Astrocyte (in vitro differentiated cells and primary cell): ENCODE data around the gene PRSS12. TPM values are rescaled to one million over a fixed set of nuclear protein-coding genes. Genes with fewer than 3 reads are reported as not detected.

Source experiments
- DNase-seq: peaks from one replicate; pipeline ENCODE4 v3.0.0-alpha.2; 2010; ENCODE audit warnings: low read depth
- FAIRE-seq: peaks from 2 replicates; lab custom pipeline; 2011; peaks lifted over from hg19 to GRCh38; lab: Jason Lieb, UNC
- H2AFZ ChIP-seq: 2 replicates; pipeline ENCODE4 v1.6.0; 2012; ENCODE audit warnings: low read depth, low read length, inconsistent platforms
- H3K27ac ChIP-seq: 2 replicates; pipeline ENCODE4 v1.5.1; 2011; ENCODE audit warnings: low read depth, low read length, inconsistent platforms
- H3K27me3 ChIP-seq: 2 replicates; pipeline ENCODE4 v1.6.0; 2011; ENCODE audit warnings: low read length, inconsistent platforms; ENCODE audit not compliant: insufficient read depth
- H3K36me3 ChIP-seq: 2 replicates; pipeline ENCODE4 v1.5.1; 2011; ENCODE audit warnings: low read length, inconsistent platforms; ENCODE audit not compliant: insufficient read depth
- H3K4me1 ChIP-seq: 2 replicates; pipeline ENCODE4 v1.5.1; 2011; ENCODE audit warnings: low read length, inconsistent platforms; ENCODE audit not compliant: insufficient read depth
- H3K4me2 ChIP-seq: 2 replicates; pipeline ENCODE4 v1.6.0; 2012; ENCODE audit warnings: low read length, inconsistent platforms
- H3K4me3 ChIP-seq: 2 replicates; pipeline ENCODE4 v1.5.1; 2011; ENCODE audit warnings: low read depth, mild to moderate bottlenecking, low read length, inconsistent platforms; ENCODE audit not compliant: insufficient read depth
- H3K79me2 ChIP-seq: 2 replicates; pipeline ENCODE4 v1.6.0; 2012; ENCODE audit warnings: mild to moderate bottlenecking, low read length, inconsistent platforms; ENCODE audit not compliant: insufficient read depth
- H3K9ac ChIP-seq: 2 replicates; pipeline ENCODE4 v1.6.0; 2012; ENCODE audit warnings: mild to moderate bottlenecking, low read length, inconsistent platforms
- H3K9me3 ChIP-seq: 2 replicates; pipeline ENCODE4 v1.5.1; 2012; ENCODE audit warnings: low read depth, mild to moderate bottlenecking, low read length, inconsistent platforms; ENCODE audit not compliant: insufficient read depth
- H4K20me1 ChIP-seq: 2 replicates; pipeline ENCODE4 v1.6.0; 2012; ENCODE audit warnings: low read length, inconsistent platforms; ENCODE audit not compliant: insufficient read depth
- H3K27ac Mint-ChIP-seq: one replicate; pipeline ENCODE4 v1.8.0; 2021; ENCODE audit warnings: mild to moderate bottlenecking, mixed read lengths; ENCODE audit not compliant: unreplicated experiment
- H3K27me3 Mint-ChIP-seq: one replicate; pipeline ENCODE4 v1.8.0; 2021; ENCODE audit warnings: low read depth, mixed read lengths; ENCODE audit not compliant: unreplicated experiment
- H3K36me3 Mint-ChIP-seq: one replicate; pipeline ENCODE4 v1.8.0; 2021; ENCODE audit warnings: low read depth, mixed read lengths; ENCODE audit not compliant: unreplicated experiment
- H3K4me1 Mint-ChIP-seq: one replicate; pipeline ENCODE4 v1.8.0; 2021; ENCODE audit warnings: low read depth, mixed read lengths; ENCODE audit not compliant: unreplicated experiment
- H3K4me3 Mint-ChIP-seq: one replicate; pipeline ENCODE4 v1.8.0; 2021; ENCODE audit warnings: mild to moderate bottlenecking, moderate library complexity, mixed read lengths; ENCODE audit not compliant: unreplicated experiment
- H3K9me3 Mint-ChIP-seq: one replicate; pipeline ENCODE4 v1.8.0; 2021; ENCODE audit warnings: mild to moderate bottlenecking, mixed read lengths; ENCODE audit not compliant: unreplicated experiment
- CTCF ChIP-seq: IDR thresholded peaks from 2 replicates; pipeline ENCODE4 v1.5.1; 2011; ENCODE audit warnings: low read depth, mild to moderate bottlenecking, inconsistent platforms, low read length, moderate library complexity; ENCODE audit not compliant: insufficient read depth
- EZH2 ChIP-seq: IDR thresholded peaks from 2 replicates; pipeline ENCODE4 v1.6.1; 2012; ENCODE audit warnings: mild to moderate bottlenecking, low read length, inconsistent platforms; ENCODE audit not compliant: insufficient read depth
- total RNA-seq: library from RNA; stranded (reverse); gene quantifications from 2 replicates; pipeline ENCODE4 v1.2.1, GENCODE V29; 2021

The PRSS12 gene
- total RNA-seq, 1 donor from 2014 or later = 4.1 TPM

DNA sequence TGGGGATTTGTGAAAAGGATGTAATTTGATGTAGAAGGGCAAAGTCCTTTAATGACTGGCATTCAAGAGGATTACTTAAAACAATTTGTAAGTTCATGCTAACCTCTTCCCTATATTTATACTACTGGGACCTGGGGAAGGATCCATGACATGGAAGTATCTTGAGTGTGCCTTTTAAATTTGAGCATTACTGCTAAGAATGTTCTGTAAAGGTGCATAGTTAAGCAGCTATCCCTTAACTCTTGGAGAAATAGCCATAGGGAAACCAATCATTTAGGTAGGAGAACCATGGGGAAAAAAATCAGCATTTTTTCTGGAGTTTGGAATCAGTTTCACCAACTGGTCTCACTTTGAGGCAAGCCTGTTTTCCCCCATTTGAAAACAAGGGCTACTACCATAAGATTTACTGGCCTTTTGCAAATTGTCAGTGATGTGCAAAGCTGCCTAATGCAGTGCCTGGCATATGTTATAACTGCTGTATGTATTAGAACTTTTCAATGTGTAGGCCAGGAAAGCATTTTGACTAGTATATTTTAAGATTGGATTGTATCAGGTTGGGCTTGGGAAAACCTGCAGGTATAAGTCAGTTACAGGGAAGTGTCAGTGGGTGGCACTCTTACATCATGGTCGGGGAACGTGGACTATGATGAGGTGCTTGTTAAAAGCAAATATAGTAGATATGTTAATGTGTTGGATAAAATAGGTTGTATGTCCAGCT lies 72.1 kb downstream of the PRSS12 start:
- Histone ChIP-seq H3K4me2 (peak overlapping the region; percentile 90), H3K79me2 (peaks cover 17% of the 10 kb centered on the region), H3K27ac (peak overlapping the region; percentile 50), H3K27me3 (no peaks in the 10 kb centered on the region), H3K4me1 (peaks cover 24% of the 10 kb centered on the region), H3K4me3 (peak overlapping the region; percentile 95), H2AFZ (no peak overlapping the region), H4K20me1 (peaks cover 44% of the 10 kb centered on the region), H3K36me3 (peaks cover 23% of the 10 kb centered on the region), H3K9ac (peak overlapping the region; percentile 96), H3K9me3 (no peaks in the 10 kb centered on the region)
- DNase-seq = peak; percentile 69
- Mint-ChIP-seq H3K27me3 (no peaks in the 10 kb centered on the region), H3K36me3 (peaks cover 8% of the 10 kb centered on the region), H3K9me3 (no peaks in the 10 kb centered on the region), H3K4me1 (peaks cover 8% of the 10 kb centered on the region), H3K4me3 (peak overlapping the region; percentile 96), H3K27ac (peak overlapping the region; percentile 44)
- FAIRE-seq = peak; percentile 9
- no peak for TF ChIP-seq EZH2
- peak; percentile 67 for TF ChIP-seq CTCF

DNA sequence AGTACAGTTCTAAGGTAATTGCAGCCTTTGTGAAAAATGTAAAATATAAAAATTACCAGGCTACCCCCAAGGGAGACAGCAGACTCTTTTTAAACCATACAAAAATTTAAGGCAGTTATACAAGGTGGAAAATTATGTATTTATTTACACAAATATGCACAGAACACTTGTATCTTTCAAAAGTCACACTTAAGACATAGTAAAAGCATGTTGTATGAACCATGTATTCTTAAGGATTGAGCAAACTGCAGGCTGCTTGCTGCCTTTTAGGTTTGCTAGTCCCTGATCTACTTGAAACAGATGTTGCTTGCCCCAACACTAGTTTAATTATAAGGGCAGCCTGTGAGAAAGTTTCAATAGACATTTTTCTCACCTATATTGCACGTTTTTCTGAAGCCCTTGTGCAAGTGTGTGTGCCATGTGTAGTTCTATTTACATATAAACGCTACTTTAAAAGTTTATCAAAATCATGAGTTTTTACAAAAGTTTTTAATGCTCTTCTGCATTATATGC lies 72.8 kb downstream of the PRSS12 start:
- peaks cover 8% of the 10 kb centered on the region for H3K36me3 Mint-ChIP-seq
- no peaks in the 10 kb centered on the region for H3K27me3 Mint-ChIP-seq
- Histone ChIP-seq H3K4me3 (peak overlapping the region; percentile 95), H3K79me2 (peaks cover 17% of the 10 kb centered on the region), H3K27ac (peak overlapping the region; percentile 89), H3K9ac (peak overlapping the region; percentile 96), H3K27me3 (no peaks in the 10 kb centered on the region), H2AFZ (no peak overlapping the region), H3K4me1 (peaks cover 24% of the 10 kb centered on the region), H4K20me1 (peaks cover 44% of the 10 kb centered on the region), H3K4me2 (peak overlapping the region; percentile 90), H3K36me3 (peaks cover 23% of the 10 kb centered on the region), H3K9me3 (no peaks in the 10 kb centered on the region)
- no peak for FAIRE-seq
- H3K9me3 Mint-ChIP-seq = no peaks in the 10 kb centered on the region
- peaks cover 8% of the 10 kb centered on the region for H3K4me1 Mint-ChIP-seq
- H3K4me3 Mint-ChIP-seq = peak overlapping the region; percentile 96
- no peak for DNase-seq
- H3K27ac Mint-ChIP-seq = peak overlapping the region; percentile 94
- TF ChIP-seq CTCF (no peak), EZH2 (no peak)

DNA sequence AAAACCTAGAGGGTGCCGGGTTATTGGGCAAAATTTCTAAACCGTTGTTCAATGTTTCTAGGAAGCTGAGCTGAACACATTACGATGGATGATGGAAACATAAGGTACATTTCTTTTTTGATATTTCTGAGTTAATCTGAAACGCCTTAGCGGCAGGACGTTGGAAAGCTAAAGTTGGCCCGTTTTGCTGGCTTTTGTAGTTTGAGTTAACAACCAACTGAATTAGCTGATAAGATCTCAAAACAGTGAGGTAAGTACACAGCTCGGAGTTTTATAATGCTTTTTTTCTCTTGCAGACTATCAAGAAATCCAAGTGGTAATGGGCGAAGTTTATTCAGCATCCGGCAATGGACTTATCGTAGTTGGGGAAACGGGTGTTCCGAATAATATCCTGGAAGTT lies 73.5 kb downstream of the PRSS12 start:
- Mint-ChIP-seq H3K36me3 (peaks cover 8% of the 10 kb centered on the region), H3K27me3 (no peaks in the 10 kb centered on the region), H3K27ac (peak overlapping the region; percentile 94), H3K4me1 (peaks cover 7% of the 10 kb centered on the region), H3K4me3 (peak overlapping the region; percentile 96), H3K9me3 (no peaks in the 10 kb centered on the region)
- TF ChIP-seq CTCF = no peak
- TF ChIP-seq EZH2 = no peak
- no peak for FAIRE-seq
- peak overlapping the region; percentile 96 for H3K9ac ChIP-seq
- DNase-seq = no peak
- H3K4me2 ChIP-seq = peak overlapping the region; percentile 90
- peaks cover 44% of the 10 kb centered on the region for H4K20me1 ChIP-seq
- peak overlapping the region; percentile 89 for H3K27ac ChIP-seq
- H2AFZ ChIP-seq = no peak overlapping the region
- peaks cover 24% of the 10 kb centered on the region for H3K4me1 ChIP-seq
- H3K79me2 ChIP-seq = peaks cover 17% of the 10 kb centered on the region
- H3K4me3 ChIP-seq = peak overlapping the region; percentile 95
- H3K36me3 ChIP-seq = peaks cover 23% of the 10 kb centered on the region
- H3K9me3 ChIP-seq = no peaks in the 10 kb centered on the region
- no peaks in the 10 kb centered on the region for H3K27me3 ChIP-seq
